Neural crest cell (in vitro differentiated cells): ENCODE results near the gene SDC4. TPM values are rescaled to one million over a fixed set of nuclear protein-coding genes. Genes with fewer than 3 reads are reported as not detected.

Experiments
- DNase-seq: peaks from one replicate; pipeline ENCODE4 v3.0.0; 2021; ENCODE audit warnings: low read depth, mixed read lengths, low spot score
- H3K27ac Mint-ChIP-seq: one replicate; pipeline ENCODE4 v1.8.0; 2021; ENCODE audit warnings: mild to moderate bottlenecking, mixed read lengths; ENCODE audit not compliant: unreplicated experiment
- H3K27me3 Mint-ChIP-seq: 2 replicates; pipeline ENCODE4 v1.8.0; 2021; ENCODE audit warnings: low read depth, mild to moderate bottlenecking, mixed read lengths
- H3K36me3 Mint-ChIP-seq: 2 replicates; pipeline ENCODE4 v1.8.0; 2021; ENCODE audit warnings: low read depth, mild to moderate bottlenecking, mixed read lengths
- H3K4me1 Mint-ChIP-seq: 2 replicates; pipeline ENCODE4 v1.8.0; 2021; ENCODE audit warnings: mixed read lengths
- H3K4me3 Mint-ChIP-seq: one replicate; pipeline ENCODE4 v1.8.0; 2021; ENCODE audit warnings: mild to moderate bottlenecking, mixed read lengths
- H3K9me3 Mint-ChIP-seq: 2 replicates; pipeline ENCODE4 v1.8.0; 2021; ENCODE audit warnings: mixed read lengths
- CTCF ChIP-seq: fragments of 200-600 bp; sonication (generic); conservative IDR thresholded peaks from 2 replicates; pipeline ENCODE4 v1.5.0; 2021; ENCODE audit warnings: antibody characterized with exemption, mild to moderate bottlenecking
- total RNA-seq: library from RNA; stranded (reverse); gene quantifications from 2 replicates; pipeline ENCODE4 v1.2.1, GENCODE V29; 2021

The SDC4 gene
- total RNA-seq, 1 donor from 2014 or later: 11.5 TPM

- Mint-ChIP-seq H3K27me3 (no peaks in the 10 kb centered on the region), H3K27ac (no peak overlapping the region), H3K36me3 (peaks cover 2% of the 10 kb centered on the region), H3K9me3 (no peaks in the 10 kb centered on the region), H3K4me3 (no peak overlapping the region), H3K4me1 (no peaks in the 10 kb centered on the region)
- no peak for DNase-seq
- TF ChIP-seq CTCF: no peak
These were observed 42.7 kb upstream of the SDC4 start for GRCh38 chr20:45390931-45391330.

- no peaks in the 10 kb centered on the region for H3K4me1 Mint-ChIP-seq
- peaks cover 2% of the 10 kb centered on the region for H3K36me3 Mint-ChIP-seq
- H3K4me3 Mint-ChIP-seq: no peak overlapping the region
- DNase-seq: no peak
- H3K9me3 Mint-ChIP-seq: no peaks in the 10 kb centered on the region
- H3K27me3 Mint-ChIP-seq: no peaks in the 10 kb centered on the region
- no peak overlapping the region for H3K27ac Mint-ChIP-seq
- TF ChIP-seq CTCF: no peak
These were observed 39.0 kb upstream of the SDC4 start for GRCh38 chr20:45387274-45387673.

- DNase-seq: no peak
- Mint-ChIP-seq H3K36me3 (no peaks in the 10 kb centered on the region), H3K9me3 (no peaks in the 10 kb centered on the region), H3K4me3 (no peak within 1 kb of the TSS), H3K27me3 (no peaks in the 10 kb centered on the region), H3K27ac (no peak within 1 kb of the TSS), H3K4me1 (peaks cover 10% of the 10 kb centered on the region)
- no peak for TF ChIP-seq CTCF
These were observed 30.0 kb upstream of the SDC4 start, which contains the start of gene TP53TG5 for GRCh38 chr20:45378191-45378590. TP53TG5 (minus strand) TSS chr20:45378325; CDS start chr20:45378236, 89 bp downstream.

- Mint-ChIP-seq H3K9me3 (no peaks in the 10 kb centered on the region), H3K4me3 (no peak overlapping the region), H3K27me3 (no peaks in the 10 kb centered on the region), H3K4me1 (peaks cover 12% of the 10 kb centered on the region), H3K36me3 (no peaks in the 10 kb centered on the region), H3K27ac (no peak overlapping the region)
- DNase-seq: no peak
- no peak for TF ChIP-seq CTCF
These were observed 29.0 kb upstream of the SDC4 start for GRCh38 chr20:45377269-45377668.

GRCh38 chr20:45374966-45375365 is 26.7 kb upstream of the SDC4 start:
- no peak for DNase-seq
- H3K27me3 Mint-ChIP-seq: no peaks in the 10 kb centered on the region
- no peak for TF ChIP-seq CTCF
- no peak overlapping the region for H3K4me3 Mint-ChIP-seq
- H3K9me3 Mint-ChIP-seq: no peaks in the 10 kb centered on the region
- H3K27ac Mint-ChIP-seq: no peak overlapping the region
- H3K4me1 Mint-ChIP-seq: peaks cover 13% of the 10 kb centered on the region
- no peaks in the 10 kb centered on the region for H3K36me3 Mint-ChIP-seq

- Mint-ChIP-seq H3K9me3 (no peaks in the 10 kb centered on the region), H3K27ac (no peak overlapping the region), H3K4me1 (peaks cover 13% of the 10 kb centered on the region), H3K27me3 (no peaks in the 10 kb centered on the region), H3K4me3 (peak overlapping the region; percentile 56), H3K36me3 (no peaks in the 10 kb centered on the region)
- no peak for TF ChIP-seq CTCF
- no peak for DNase-seq
These were observed 25.9 kb upstream of the SDC4 start for GRCh38 chr20:45374101-45374467.
